MG63 (cell line): Measurements from ENCODE around the gene KRT85. TPM values are rescaled to one million over a fixed set of nuclear protein-coding genes. Genes with fewer than 3 reads are reported as not detected.
A peak's percentile ranks its signal among the peaks of the same experiment; 100 is the strongest.
"Not testable (repeated sequence)": the region's sequence is repeated elsewhere in the genome, so short reads cannot be mapped to it uniquely, and the experiment has no call there.

ENCODE experiments used
- DNase-seq: peaks from one replicate; pipeline ENCODE4 v3.0.0-alpha.2; 2020
- H3K27me3 ChIP-seq: fragments of 250-450 bp; sonication (Bioruptor Pico); 2 replicates; pipeline ENCODE4 v1.5.1; 2020; ENCODE audit warnings: mild to moderate bottlenecking, moderate library complexity
- H3K36me3 ChIP-seq: fragments of 250-450 bp; sonication (Bioruptor Pico); 2 replicates; pipeline ENCODE4 v1.5.1; 2020; ENCODE audit warnings: mild to moderate bottlenecking, moderate library complexity
- H3K4me3 ChIP-seq: fragments of 250-450 bp; sonication (Bioruptor Pico); 2 replicates; pipeline ENCODE4 v1.5.1; 2020; ENCODE audit warnings: mild to moderate bottlenecking, moderate library complexity
- H3K9me3 ChIP-seq: fragments of 250-450 bp; sonication (Bioruptor Pico); 2 replicates; pipeline ENCODE4 v1.5.1; 2020; ENCODE audit warnings: mild to moderate bottlenecking, moderate library complexity
- total RNA-seq: library from RNA; depleted of rRNA; stranded (reverse); fragments of >200 nt; shearing (Covaris generic); gene quantifications from 2 replicates; pipeline ENCODE4 v1.2.3, GENCODE V29; 2014; ENCODE audit warnings: low replicate concordance

Gene KRT85
- total RNA-seq, 1 experiment from 2014 or later, result not detected

DNA sequence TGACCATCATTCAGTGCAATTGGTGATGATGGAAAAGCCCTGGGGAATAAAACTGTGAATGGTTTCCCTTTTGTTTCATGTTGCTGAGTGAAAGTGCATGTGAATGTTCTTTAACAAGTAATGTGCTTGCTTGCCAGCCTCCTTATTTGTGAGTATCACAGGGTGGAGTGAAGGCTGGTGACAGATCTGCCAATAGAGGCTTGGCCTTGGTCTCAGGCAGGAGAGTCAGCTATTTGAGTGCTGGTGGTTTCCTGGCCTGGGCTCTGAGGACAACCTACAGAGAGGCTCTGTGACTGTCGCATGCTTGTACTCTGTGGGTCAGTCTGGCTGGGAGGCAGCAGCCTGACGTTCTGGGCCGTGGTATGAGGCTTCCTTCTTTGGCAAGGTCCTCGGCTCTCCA is 20.7 kb downstream of the KRT85 start:
- DNase-seq, result no peak
- Histone ChIP-seq H3K4me3 (no peak overlapping the region), H3K9me3 (no peaks in the 10 kb centered on the region), H3K27me3 (no peaks in the 10 kb centered on the region), H3K36me3 (no peaks in the 10 kb centered on the region)

GRCh38 chr12:52345041-52345440 is 22.2 kb downstream of the KRT85 start:
- H3K4me3 ChIP-seq, DNase-seq, H3K9me3 ChIP-seq, H3K27me3 ChIP-seq, H3K36me3 ChIP-seq: not testable (repeated sequence)

GRCh38 chr12:52344111-52344510 is 23.2 kb downstream of the KRT85 start:
- Histone ChIP-seq H3K9me3 (no peaks in the 10 kb centered on the region), H3K4me3 (no peak overlapping the region), H3K36me3 (no peaks in the 10 kb centered on the region), H3K27me3 (no peaks in the 10 kb centered on the region)
- no peak for DNase-seq

DNA sequence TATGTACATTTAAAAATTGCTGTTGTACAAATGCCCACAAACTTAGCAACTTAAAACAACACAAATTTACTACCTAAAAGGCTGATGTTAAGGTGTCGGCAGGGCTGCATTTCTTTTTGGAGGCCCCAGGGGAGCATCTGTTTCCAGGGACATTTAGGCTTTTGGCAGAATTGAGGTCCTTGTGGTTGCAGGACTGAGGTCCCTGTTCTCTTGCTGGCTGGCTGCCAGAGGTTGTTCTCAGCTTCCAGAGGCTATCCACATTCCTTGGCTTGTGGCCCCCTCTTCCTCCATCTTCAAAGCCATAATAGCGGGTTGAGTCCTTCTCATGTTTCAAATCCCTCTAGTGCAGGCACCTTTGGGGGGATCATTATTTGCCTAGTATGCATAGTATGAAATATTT is 23.7 kb downstream of the KRT85 start:
- no peak overlapping the region for H3K4me3 ChIP-seq
- H3K9me3 ChIP-seq, result no peaks in the 10 kb centered on the region
- H3K27me3 ChIP-seq, result no peaks in the 10 kb centered on the region
- H3K36me3 ChIP-seq, result no peaks in the 10 kb centered on the region
- DNase-seq, result no peak

GRCh38 chr12:52342781-52343490 is 24.3 kb downstream of the KRT85 start:
- DNase-seq, result no peak
- Histone ChIP-seq H3K36me3 (no peaks in the 10 kb centered on the region), H3K4me3 (no peak overlapping the region), H3K9me3 (no peaks in the 10 kb centered on the region), H3K27me3 (no peaks in the 10 kb centered on the region)

DNA sequence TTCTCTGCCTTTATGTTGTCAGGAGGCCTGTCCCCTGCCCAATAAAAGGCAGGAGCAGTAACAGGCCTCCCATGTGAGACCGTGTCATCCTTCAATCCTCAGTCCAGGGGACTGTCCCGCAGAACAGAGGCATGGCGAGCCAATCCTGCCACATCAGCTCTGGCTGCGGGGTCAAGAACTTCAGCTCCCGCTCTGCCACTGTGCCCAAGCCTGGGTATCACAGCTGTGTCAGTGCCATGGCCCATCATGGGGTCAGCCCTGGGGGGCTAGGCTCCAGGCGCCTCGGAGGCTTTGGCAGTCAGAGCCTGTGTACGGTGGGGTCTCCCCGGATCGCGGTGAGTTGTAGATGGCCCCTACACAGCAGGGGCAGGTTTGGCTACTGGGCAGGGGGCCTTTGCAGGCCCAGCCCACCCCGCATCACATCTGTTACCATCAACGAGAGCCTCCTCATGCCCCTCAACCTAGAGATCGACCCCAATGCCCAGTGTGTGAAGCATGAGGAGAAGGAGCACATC is 26.2 kb downstream of the KRT85 start:
- Histone ChIP-seq H3K9me3 (no peaks in the 10 kb centered on the region; the same call in 1 of the 2 replicates), H3K4me3 (no peak overlapping the region), H3K27me3 (no peaks in the 10 kb centered on the region), H3K36me3 (no peaks in the 10 kb centered on the region)
- DNase-seq, result no peak

DNA sequence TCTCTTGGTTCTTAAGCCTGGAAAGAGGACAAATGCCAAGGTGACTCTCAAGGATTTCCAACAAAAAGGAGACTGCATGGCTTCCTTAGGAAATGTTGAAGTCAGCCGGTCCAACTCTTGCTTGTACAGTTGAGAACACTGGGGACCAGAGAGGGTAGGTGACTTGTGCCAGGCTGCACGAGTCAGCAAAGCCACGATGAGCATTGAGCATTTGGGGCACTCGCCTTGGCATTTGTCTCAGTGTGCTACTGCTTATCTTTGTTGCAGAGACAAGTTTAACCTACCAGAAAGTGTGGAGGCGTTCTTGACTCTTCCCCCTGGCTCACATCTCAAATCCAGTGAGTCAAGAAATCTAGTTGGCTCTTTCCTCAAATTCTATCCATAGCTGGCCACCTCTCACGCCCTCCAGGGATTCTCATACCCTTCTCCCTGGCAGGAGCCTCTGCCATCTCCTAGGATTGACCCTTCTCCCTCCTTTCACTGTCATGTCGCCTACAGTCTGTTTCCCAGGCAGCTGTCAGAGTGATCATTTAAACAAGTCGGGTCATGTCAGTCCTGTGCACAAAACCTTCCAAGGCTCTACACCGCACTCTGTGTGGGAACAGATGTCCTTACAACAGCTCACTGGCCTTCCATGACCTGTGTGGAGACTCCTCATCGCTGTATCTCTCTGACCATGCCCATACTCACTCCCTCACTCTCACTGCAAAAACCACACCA is 28.9 kb downstream of the KRT85 start:
- Histone ChIP-seq H3K4me3 (no peak overlapping the region), H3K9me3 (peaks cover 2% of the 10 kb centered on the region; the same call in 1 of the 2 replicates), H3K27me3 (no peaks in the 10 kb centered on the region), H3K36me3 (no peaks in the 10 kb centered on the region)
- DNase-seq, result peak; percentile 59

DNA sequence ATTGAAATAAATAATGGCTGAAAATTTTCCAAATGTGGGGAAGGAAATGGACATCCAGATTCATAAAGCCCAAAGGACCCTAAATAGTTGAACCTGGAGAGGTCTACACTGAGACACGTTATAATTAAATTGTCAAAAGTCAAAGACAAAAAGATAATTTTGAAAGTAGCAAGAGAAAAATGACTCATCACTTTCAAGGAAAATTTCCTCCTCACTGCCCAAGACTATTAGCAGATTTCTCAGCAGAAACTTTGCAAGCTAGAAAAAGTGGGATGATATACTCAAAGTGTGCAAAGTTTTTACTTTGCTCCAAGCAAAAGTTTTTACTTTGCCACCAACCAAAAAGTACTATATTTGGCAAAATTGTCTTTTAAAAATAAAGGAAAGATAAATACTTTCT is 30.2 kb downstream of the KRT85 start:
- no peak for DNase-seq

GRCh38 chr12:52336641-52337040 is 30.6 kb downstream of the KRT85 start:
- peaks cover 2% of the 10 kb centered on the region; the same call in 1 of the 2 replicates for H3K9me3 ChIP-seq
- no peaks in the 10 kb centered on the region for H3K27me3 ChIP-seq
- no peak overlapping the region for H3K4me3 ChIP-seq
- H3K36me3 ChIP-seq, result no peaks in the 10 kb centered on the region
- DNase-seq, result no peak

More for the DNA sequence above, 30.2 kb downstream of the KRT85 start:
- Histone ChIP-seq H3K4me3 (no peak overlapping the region), H3K27me3 (no peaks in the 10 kb centered on the region), H3K9me3 (peaks cover 2% of the 10 kb centered on the region; the same call in 1 of the 2 replicates), H3K36me3 (no peaks in the 10 kb centered on the region)

GRCh38 chr12:52335598-52336262 is 31.6 kb downstream of the KRT85 start:
- no peak overlapping the region for H3K4me3 ChIP-seq
- H3K9me3 ChIP-seq, result peaks cover 2% of the 10 kb centered on the region; the same call in 1 of the 2 replicates

DNA sequence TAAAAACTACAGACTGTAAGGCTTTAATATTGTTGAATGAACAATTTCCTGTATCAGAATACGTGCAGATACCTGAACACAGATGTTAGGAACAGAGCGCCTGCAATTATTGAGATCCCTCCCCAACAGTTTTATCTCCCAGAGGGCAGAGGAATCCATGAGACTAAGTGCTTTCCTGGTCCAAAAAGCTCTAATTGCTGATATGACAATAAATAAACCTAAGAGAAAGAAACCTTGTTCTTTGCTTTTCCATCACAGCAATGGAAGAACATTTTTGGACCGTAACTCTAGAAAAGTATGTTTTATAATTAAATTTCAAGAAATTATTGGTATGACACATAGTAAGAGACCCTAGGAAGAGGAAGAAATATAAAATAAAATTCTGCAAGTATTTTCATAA is 33.1 kb downstream of the KRT85 start:
- no peak overlapping the region for H3K4me3 ChIP-seq
- DNase-seq, result no peak
- peaks cover 2% of the 10 kb centered on the region; the same call in 1 of the 2 replicates for H3K9me3 ChIP-seq
- H3K36me3 ChIP-seq, result no peaks in the 10 kb centered on the region
- H3K27me3 ChIP-seq, result no peaks in the 10 kb centered on the region

More at GRCh38 chr12:52335598-52336262, 31.6 kb downstream of the KRT85 start:
- no peak for DNase-seq
- Histone ChIP-seq H3K36me3 (no peaks in the 10 kb centered on the region), H3K27me3 (no peaks in the 10 kb centered on the region)

DNA sequence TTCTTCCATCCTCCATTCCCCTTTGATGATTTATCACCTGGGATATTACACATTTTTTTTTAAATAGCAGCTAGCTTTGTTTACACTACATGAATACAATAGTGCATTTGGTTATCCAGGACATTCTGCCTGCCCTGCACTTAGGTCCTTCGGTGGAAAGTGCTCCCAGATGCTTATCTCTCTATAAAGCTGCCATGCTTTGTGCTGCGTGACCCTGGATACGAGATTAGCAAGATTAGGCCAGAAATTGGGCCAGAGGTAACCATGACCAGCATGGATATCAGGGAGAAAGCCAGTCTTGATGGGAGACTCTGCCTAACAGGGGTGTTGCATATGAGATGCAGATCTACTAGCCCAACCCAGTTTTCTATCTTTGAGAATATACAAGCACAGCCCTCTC is 34.0 kb downstream of the KRT85 start:
- Histone ChIP-seq H3K36me3 (no peaks in the 10 kb centered on the region), H3K4me3 (no peak overlapping the region), H3K9me3 (peaks cover 2% of the 10 kb centered on the region; the same call in 1 of the 2 replicates), H3K27me3 (no peaks in the 10 kb centered on the region)
- no peak for DNase-seq

- Histone ChIP-seq H3K9me3 (peaks cover 2% of the 10 kb centered on the region; the same call in 1 of the 2 replicates), H3K4me3 (no peak overlapping the region), H3K27me3 (no peaks in the 10 kb centered on the region), H3K36me3 (no peaks in the 10 kb centered on the region)
- DNase-seq, result no peak
Observed at GRCh38 chr12:52332381-52332780, 34.9 kb downstream of the KRT85 start.

GRCh38 chr12:52331833-52332232 is 35.4 kb downstream of the KRT85 start:
- Histone ChIP-seq H3K4me3 (no peak overlapping the region), H3K36me3 (no peaks in the 10 kb centered on the region), H3K9me3 (peaks cover 2% of the 10 kb centered on the region; the same call in 1 of the 2 replicates), H3K27me3 (no peaks in the 10 kb centered on the region)
- no peak for DNase-seq

- DNase-seq, result no peak
- Histone ChIP-seq H3K4me3 (no peak overlapping the region), H3K27me3 (no peaks in the 10 kb centered on the region), H3K9me3 (peaks cover 2% of the 10 kb centered on the region; the same call in 1 of the 2 replicates), H3K36me3 (no peaks in the 10 kb centered on the region)
Observed at GRCh38 chr12:52331039-52331438, 36.2 kb downstream of the KRT85 start.

DNA sequence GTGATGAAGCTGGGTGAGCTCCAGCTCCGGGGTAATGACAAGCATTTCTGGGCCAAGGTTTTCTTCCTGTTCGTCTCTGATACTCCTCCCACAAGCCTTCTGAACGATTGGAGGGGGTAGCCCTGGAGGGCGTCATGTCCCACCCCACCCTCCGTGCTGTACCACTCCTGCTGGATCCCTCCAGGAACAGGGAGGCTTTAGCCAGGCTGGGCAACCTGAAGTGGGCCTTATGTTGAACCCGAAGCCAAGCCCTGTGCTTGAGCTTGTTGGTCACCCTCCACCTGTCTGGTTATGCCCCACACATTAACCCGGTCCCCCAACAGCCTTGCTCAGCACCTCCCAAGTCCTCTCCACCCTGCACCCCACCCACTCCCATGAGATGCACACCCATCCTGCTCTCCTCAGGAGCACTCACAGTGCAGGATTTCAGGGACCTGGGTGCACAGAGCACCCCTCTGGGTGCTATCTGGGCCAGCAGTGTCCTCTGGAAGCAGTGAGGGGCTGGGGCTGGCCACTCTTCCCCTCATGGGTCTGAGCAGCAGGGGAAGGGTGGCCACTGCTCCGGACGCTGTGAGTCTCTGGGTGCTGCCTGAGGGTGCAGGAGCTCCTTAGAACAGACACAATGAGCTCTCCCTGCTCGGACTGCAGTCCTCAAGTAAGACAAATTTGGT is 39.3 kb downstream of the KRT85 start:
- H3K27me3 ChIP-seq, result no peaks in the 10 kb centered on the region
- H3K4me3 ChIP-seq, result no peak overlapping the region
- DNase-seq, result no peak
- no peaks in the 10 kb centered on the region for H3K9me3 ChIP-seq
- H3K36me3 ChIP-seq, result no peaks in the 10 kb centered on the region
